SK-N-SH treated with all-trans-retinoic acid at 6 μM for 48 hours (cell line): ENCODE measurements around the gene CIB1.

Experiments used
- PPARA ChIP-seq: fragments of 250-450 bp; sonication (Bioruptor Pico); IDR thresholded peaks from 2 replicates; pipeline ENCODE4 v1.5.0; 2020; ENCODE audit warnings: mild to moderate bottlenecking, borderline replicate concordance
- TF ChIP-seq, protein P1 (sequence below): fragments of 250-450 bp; sonication (Bioruptor Pico); IDR thresholded peaks from 2 replicates; pipeline ENCODE4 v1.5.1; 2020; ENCODE audit warnings: low read depth, mild to moderate bottlenecking, moderate library complexity
- TF ChIP-seq, protein P2 (sequence below): fragments of 250-450 bp; sonication (Bioruptor Pico); IDR thresholded peaks from 2 replicates; pipeline ENCODE4 v1.8.0; 2020; ENCODE audit warnings: mild to moderate bottlenecking, moderate library complexity, borderline replicate concordance

DNA sequence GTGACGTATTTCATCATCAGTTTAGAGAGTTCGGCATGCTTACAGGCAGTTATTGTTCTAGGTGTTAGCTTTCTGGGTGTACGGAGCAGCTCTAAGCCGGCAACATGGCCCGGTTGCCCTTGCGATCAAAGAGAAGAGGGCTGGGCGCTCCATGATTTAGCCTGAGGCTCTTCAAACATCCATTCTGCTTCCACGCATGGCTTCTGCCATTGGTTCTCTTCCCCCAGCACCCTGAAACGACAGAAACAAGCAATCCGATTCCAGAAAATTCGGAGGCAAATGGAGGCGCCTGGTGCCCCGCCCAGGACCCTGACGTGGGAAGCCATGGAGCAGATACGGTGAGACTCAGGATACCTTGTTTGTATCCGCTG, 32.3 kb upstream of the CIB1 start:
- TF ChIP-seq, protein P1, sequence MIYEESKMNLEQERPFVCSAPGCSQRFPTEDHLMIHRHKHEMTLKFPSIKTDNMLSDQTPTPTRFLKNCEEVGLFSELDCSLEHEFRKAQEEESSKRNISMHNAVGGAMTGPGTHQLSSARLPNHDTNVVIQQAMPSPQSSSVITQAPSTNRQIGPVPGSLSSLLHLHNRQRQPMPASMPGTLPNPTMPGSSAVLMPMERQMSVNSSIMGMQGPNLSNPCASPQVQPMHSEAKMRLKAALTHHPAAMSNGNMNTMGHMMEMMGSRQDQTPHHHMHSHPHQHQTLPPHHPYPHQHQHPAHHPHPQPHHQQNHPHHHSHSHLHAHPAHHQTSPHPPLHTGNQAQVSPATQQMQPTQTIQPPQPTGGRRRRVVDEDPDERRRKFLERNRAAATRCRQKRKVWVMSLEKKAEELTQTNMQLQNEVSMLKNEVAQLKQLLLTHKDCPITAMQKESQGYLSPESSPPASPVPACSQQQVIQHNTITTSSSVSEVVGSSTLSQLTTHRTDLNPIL (CRISPR knock-in tag): no peak
- no peak for TF ChIP-seq PPARA (CRISPR knock-in tag)
- TF ChIP-seq, protein P2, sequence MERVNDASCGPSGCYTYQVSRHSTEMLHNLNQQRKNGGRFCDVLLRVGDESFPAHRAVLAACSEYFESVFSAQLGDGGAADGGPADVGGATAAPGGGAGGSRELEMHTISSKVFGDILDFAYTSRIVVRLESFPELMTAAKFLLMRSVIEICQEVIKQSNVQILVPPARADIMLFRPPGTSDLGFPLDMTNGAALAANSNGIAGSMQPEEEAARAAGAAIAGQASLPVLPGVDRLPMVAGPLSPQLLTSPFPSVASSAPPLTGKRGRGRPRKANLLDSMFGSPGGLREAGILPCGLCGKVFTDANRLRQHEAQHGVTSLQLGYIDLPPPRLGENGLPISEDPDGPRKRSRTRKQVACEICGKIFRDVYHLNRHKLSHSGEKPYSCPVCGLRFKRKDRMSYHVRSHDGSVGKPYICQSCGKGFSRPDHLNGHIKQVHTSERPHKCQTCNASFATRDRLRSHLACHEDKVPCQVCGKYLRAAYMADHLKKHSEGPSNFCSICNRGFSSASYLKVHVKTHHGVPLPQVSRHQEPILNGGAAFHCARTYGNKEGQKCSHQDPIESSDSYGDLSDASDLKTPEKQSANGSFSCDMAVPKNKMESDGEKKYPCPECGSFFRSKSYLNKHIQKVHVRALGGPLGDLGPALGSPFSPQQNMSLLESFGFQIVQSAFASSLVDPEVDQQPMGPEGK: no peak
